Spleen (tissue), 11 donors: ENCODE data around the gene CCDC88C. TPM values are rescaled to one million over a fixed set of nuclear protein-coding genes. Genes with fewer than 3 reads are reported as not detected.

Experiments
- DNase-seq: peaks from one replicate; pipeline ENCODE4 v3.0.0-alpha.2; 2020
- H3K27ac ChIP-seq, 8 donors: fragments of 200-600 bp; sonication (generic) in 7 of 8; 1 replicate in 4 of 8; 2 replicates in 4 of 8; pipeline versions ENCODE4 v1.5.0 to v1.8.0; 2016 to 2021; ENCODE audit warnings: inconsistent platforms in 4 of 8, mild to moderate bottlenecking in 4 of 8, moderate library complexity in 1 of 8
- H3K27me3 ChIP-seq, 7 donors: fragments of 200-600 bp; sonication (generic) in 6 of 7; replicated peaks in 1 of 7; 1 replicate in 4 of 7; 2 replicates in 3 of 7; pipeline versions ENCODE4 v1.5.0 to v1.8.0; 2016 to 2021; ENCODE audit warnings: inconsistent platforms in 3 of 7, mild to moderate bottlenecking in 1 of 7
- H3K36me3 ChIP-seq, 6 donors: fragments of 200-600 bp; sonication (generic) in 5 of 6; 1 replicate in 4 of 6; 2 replicates in 2 of 6; pipeline versions ENCODE4 v1.5.0 to v1.8.0; 2016 to 2021; ENCODE audit warnings: inconsistent platforms in 2 of 6
- H3K4me1 ChIP-seq, 6 donors: fragments of 200-600 bp; sonication (generic) in 5 of 6; 1 replicate in 3 of 6; 2 replicates in 3 of 6; pipeline versions ENCODE4 v1.5.0 to v1.8.0; 2016 to 2021; ENCODE audit warnings: inconsistent platforms in 3 of 6
- H3K4me3 ChIP-seq, 8 donors: fragments of 200-600 bp; sonication (generic) in 7 of 8; 1 replicate in 4 of 8; 2 replicates in 4 of 8; pipeline versions ENCODE4 v1.5.0 to v1.8.0; 2016 to 2021; ENCODE audit warnings: inconsistent platforms in 4 of 8, mild to moderate bottlenecking in 4 of 8, moderate library complexity in 2 of 8
- H3K9me3 ChIP-seq, 8 donors: fragments of 200-600 bp; sonication (generic) in 7 of 8; 1 replicate in 4 of 8; 2 replicates in 4 of 8; pipeline versions ENCODE4 v1.5.0 to v1.8.0; 2016 to 2021; ENCODE audit warnings: inconsistent platforms in 4 of 8
- CTCF ChIP-seq, 11 experiments: fragments of 200-600 bp in 7 of 11; fragments of 450-650 bp in 4 of 11; sonication (generic) in 4 of 11; IDR thresholded peaks in 8 of 11; conservative IDR thresholded peaks in 3 of 11; 1 replicate in 7 of 11; 2 replicates in 4 of 11; pipeline versions ENCODE4 v1.4.0 to v1.8.0; 2016 to 2021; ENCODE audit warnings: antibody characterized with exemption in 11 of 11, inconsistent platforms in 4 of 11, mild to moderate bottlenecking in 1 of 11
- POLR2A ChIP-seq, 3 donors: fragments of 450-650 bp; IDR thresholded peaks; one replicate each; pipeline ENCODE4 v1.5.1; 2017; ENCODE audit warnings: antibody characterized with exemption in 3 of 3, mild to moderate bottlenecking in 1 of 3
- POLR2AphosphoS5 ChIP-seq, 3 donors: sonication (generic); formaldehyde crosslinking; IDR thresholded peaks; one replicate each; pipeline ENCODE4 v1.5.1; 2017; ENCODE audit warnings: antibody characterized with exemption in 3 of 3
- WGBS, 5 donors: extraction: QIAGEN DNeasy Blood & Tissue Kit in 3 of 5; methylation state at CpG; one replicate each; pipeline versions ENCODE4 v1.1.5 to v1.1.7; 2013 to 2018; 5-methylcytosine and 5-hydroxymethylcytosine counted together
- intact Hi-C: fragments of 100-400 bp; cut with DNase I; formaldehyde crosslinking; loops from one replicate; pipeline ENCODE4 v1.15.0; 2023; ENCODE audit warnings: low total_unique reads
- polyA plus RNA-seq, 3 donors: library from polyadenylated mRNA; stranded (reverse); fragments of 200-250 nt; gene quantifications; one replicate each; pipeline ENCODE4 v1.2.1, GENCODE V29; 2013
- total RNA-seq, 7 donors: library from RNA; depleted of rRNA in 3 of 7; stranded (reverse); fragments of >200 nt in 3 of 7; fragmentation: NEBNext Ultra II Directional in 4 of 7; extraction: Animal tissue kit (Norgen Biotek cat#: 25700) in 4 of 7; gene quantifications; one replicate each; pipeline versions ENCODE4 v1.1.0 to v1.2.1, GENCODE V29; 2016 to 2021
- donor health status: healthy with polysubstance abuse.
- donor health status: DM: no; HTN: no; CAD: no; lungs with moderate emphysema.
- donor health status: DM: no; HTN: no; CAD: no.
- donor health status: Bipolar disorder and iron deficiency.
- donor health status: healthy.
- donor health status: DM: no; HTN: no; CAD: no.
- donor health status: DM: yes; HTN: yes; CAD: no.

The CCDC88C gene
- total and polyA plus RNA-seq, 10 donors = 23.2 to 136 (median 101) TPM

- H3K4me3 ChIP-seq = no peak overlapping the region
- H3K27me3 ChIP-seq = no peaks in the 10 kb centered on the region
- WGBS, 5 donors = 65 to 83% (median 71%) methylated on average over 4 to 7 of the region's 7 CpGs
- no peaks in the 10 kb centered on the region for H3K9me3 ChIP-seq
- DNase-seq = peak; percentile 73
- H3K4me1 ChIP-seq = peaks cover 34 to 100% (median 81%) of the 10 kb centered on the region in 6 donors
- TF ChIP-seq POLR2AphosphoS5 (IDR thresholded peaks at IDR 0.05) = peak in 1 of 3 donors; percentile 37
- no peak for TF ChIP-seq CTCF (IDR thresholded peaks at IDR 0.05 in 8 of 11, conservative IDR thresholded peaks at IDR 0.05 in 3 of 11)
- peaks cover 0 to 84% (median 15%) of the 10 kb centered on the region in 6 donors for H3K36me3 ChIP-seq
- intact Hi-C loops = loop anchor here (5.0 kb wide), 1 partner anchor 90 kb away; the partner anchor contains the start of gene CCDC88C
- peak overlapping the region in 5 of 8 donors; percentile 12 to 96 (median 94) for H3K27ac ChIP-seq
Measured at GRCh38 chr14:91327250-91327595, 90.4 kb downstream of the CCDC88C start.

- intact Hi-C loops = loop anchor here (5.0 kb wide), 1 partner anchor 91 kb away; the partner anchor contains the start of gene CCDC88C
- H3K36me3 ChIP-seq = peaks cover 0 to 84% (median 19%) of the 10 kb centered on the region in 6 donors
- peak; percentile 43 for DNase-seq
- peak overlapping the region in 5 of 8 donors; percentile 12 to 96 (median 94) for H3K27ac ChIP-seq
- WGBS, 5 donors = 74 to 84% (median 75%) methylated on average over 14 of the region's 14 CpGs
- H3K27me3 ChIP-seq = no peaks in the 10 kb centered on the region
- no peaks in the 10 kb centered on the region for H3K9me3 ChIP-seq
- H3K4me3 ChIP-seq = no peak overlapping the region
- no peak for TF ChIP-seq POLR2A (IDR thresholded peaks at IDR 0.05)
- TF ChIP-seq POLR2AphosphoS5 (IDR thresholded peaks at IDR 0.05) = no peak
- TF ChIP-seq CTCF (IDR thresholded peaks at IDR 0.05 in 8 of 11, conservative IDR thresholded peaks at IDR 0.05 in 3 of 11) = no peak
- H3K4me1 ChIP-seq = peaks cover 32 to 100% (median 79%) of the 10 kb centered on the region in 6 donors
Measured at GRCh38 chr14:91326514-91327249, 90.9 kb downstream of the CCDC88C start.

- Histone ChIP-seq H3K27ac (peak overlapping the region; percentile 84 to 96 (median 90)), H3K36me3 (peaks cover 0 to 88% (median 36%) of the 10 kb centered on the region in 6 donors), H3K4me1 (peaks cover 25 to 98% (median 61%) of the 10 kb centered on the region in 6 donors), H3K27me3 (no peaks in the 10 kb centered on the region), H3K9me3 (no peaks in the 10 kb centered on the region), H3K4me3 (peak overlapping the region in 2 of 8 donors; percentile 39 to 65)
- intact Hi-C loops = loop anchor here (5.0 kb wide), 1 partner anchor 92 kb away; the partner anchor contains the start of gene CCDC88C
- TF ChIP-seq POLR2A (IDR thresholded peaks at IDR 0.05) = no peak
- TF ChIP-seq POLR2AphosphoS5 (IDR thresholded peaks at IDR 0.05) = no peak
- no peak for TF ChIP-seq CTCF (IDR thresholded peaks at IDR 0.05 in 8 of 11, conservative IDR thresholded peaks at IDR 0.05 in 3 of 11)
- DNase-seq = peak; percentile 83
- WGBS, 5 donors = 75 to 81% (median 78%) methylated on average over 15 to 20 of the region's 20 CpGs
Measured at GRCh38 chr14:91324606-91325575, 92.7 kb downstream of the CCDC88C start.
